NCI-H2227 (cell line): ENCODE data around the gene TMEM145.

Source experiments
- DNase-seq: peaks from one replicate; lab custom pipeline; 2025; ENCODE audit not compliant: unreplicated experiment; lab: John Stamatoyannopoulos, UW

TMEM145 gene

DNA sequence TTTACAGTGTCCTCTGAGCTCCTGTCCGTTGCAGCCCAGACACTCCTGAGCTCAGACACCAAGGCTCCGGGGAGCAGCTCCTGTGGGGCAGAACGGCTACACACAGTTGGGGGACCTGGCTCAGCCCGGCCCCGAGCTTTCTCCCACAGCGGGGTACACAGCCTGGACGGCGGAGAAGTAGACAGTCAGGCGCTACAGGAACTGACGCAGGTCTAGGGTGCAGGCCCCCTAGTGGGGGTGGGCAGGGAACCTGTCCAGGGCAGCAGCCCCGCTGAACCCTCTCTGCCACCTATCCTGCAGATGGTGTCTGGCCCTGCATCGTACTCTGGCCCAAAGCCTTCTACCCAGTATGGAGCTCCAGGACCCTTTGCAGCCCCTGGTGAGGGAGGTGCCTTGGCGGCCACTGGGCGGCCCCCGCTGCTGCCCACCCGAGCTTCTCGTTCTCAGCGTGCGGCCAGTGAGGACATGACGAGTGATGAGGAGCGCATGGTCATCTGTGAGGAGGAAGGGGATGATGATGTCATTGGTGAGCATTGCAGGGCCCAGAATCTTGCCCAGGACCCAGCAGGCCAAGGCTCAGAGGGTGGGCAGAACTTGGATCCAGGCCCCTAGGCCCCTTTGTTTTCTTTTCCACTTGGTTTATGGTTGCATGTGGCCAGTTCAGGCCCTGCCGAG is 24.1 kb upstream of the TMEM145 start:
- no peak for DNase-seq

DNA sequence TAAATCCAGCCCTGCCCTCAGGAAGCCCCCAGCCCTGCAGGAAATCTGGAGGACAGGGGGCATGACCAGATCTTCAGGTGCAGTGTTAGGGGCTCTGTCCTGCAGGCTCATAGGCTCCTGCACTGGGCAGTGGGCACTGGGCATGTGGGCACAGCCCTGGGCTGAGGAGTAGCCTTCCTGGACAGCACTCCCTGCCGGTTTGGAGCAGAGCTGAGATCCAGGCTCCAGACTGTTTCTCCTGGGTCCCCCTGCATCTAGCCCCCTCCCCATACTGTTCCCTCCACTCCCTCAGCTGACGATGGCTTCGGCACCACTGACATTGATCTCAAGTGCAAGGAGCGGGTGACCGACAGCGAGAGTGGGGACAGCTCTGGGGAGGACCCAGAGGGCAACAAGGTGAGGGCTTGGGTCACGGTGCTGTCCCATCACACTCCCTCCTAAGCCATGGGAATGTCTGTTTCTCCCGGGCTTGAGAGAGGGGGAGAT is 23.5 kb upstream of the TMEM145 start:
- DNase-seq, result no peak

DNA sequence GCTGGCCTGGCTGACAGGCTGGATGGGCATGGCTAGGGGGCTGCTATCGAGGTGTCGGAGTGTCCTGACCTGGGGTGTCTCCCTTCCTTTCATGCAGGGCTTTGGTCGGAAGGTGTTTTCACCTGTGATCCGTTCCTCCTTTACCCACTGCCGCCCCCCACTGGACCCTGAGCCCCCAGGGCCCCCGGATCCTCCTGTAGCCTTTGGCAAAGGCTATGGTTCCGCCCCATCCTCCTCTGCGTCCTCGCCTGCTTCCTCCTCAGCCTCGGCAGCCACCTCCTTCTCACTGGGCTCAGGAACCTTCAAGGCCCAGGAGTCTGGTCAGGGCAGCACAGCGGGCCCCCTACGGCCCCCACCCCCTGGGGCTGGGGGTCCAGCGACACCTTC is 23.0 kb upstream of the TMEM145 start:
- no peak for DNase-seq

GRCh38 chr19:42290523-42291434 is 22.3 kb upstream of the TMEM145 start:
- DNase-seq, result peak; percentile 61

- peak; percentile 77 for DNase-seq
These were observed 21.7 kb upstream of the TMEM145 start for GRCh38 chr19:42291435-42291810.

- no peak for DNase-seq
These were observed 20.8 kb upstream of the TMEM145 start for GRCh38 chr19:42292042-42292960.

- DNase-seq, result no peak
These were observed 20.1 kb upstream of the TMEM145 start for GRCh38 chr19:42292963-42293362.

- peak; percentile 75 for DNase-seq
These were observed 19.6 kb upstream of the TMEM145 start for GRCh38 chr19:42293540-42293939.

DNA sequence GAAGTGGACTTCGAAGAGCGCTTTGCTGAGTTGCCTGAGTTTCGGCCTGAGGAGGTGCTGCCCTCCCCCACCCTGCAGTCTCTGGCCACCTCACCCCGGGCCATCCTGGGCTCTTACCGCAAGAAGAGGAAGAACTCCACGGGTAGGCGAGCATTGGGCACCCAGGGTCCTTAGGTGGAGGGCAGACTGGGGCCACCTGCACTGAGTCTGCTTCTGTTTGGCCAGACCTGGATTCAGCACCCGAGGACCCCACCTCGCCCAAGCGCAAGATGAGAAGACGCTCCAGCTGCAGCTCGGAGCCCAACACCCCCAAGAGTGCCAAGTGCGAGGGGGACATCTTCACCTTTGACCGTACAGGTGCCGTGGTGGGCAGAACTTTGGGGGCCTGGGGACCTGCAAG is 19.2 kb upstream of the TMEM145 start:
- no peak for DNase-seq

- no peak for DNase-seq
These were observed 18.5 kb upstream of the TMEM145 start for GRCh38 chr19:42294471-42295137.

GRCh38 chr19:42295342-42295741 is 17.8 kb upstream of the TMEM145 start:
- DNase-seq, result no peak

DNA sequence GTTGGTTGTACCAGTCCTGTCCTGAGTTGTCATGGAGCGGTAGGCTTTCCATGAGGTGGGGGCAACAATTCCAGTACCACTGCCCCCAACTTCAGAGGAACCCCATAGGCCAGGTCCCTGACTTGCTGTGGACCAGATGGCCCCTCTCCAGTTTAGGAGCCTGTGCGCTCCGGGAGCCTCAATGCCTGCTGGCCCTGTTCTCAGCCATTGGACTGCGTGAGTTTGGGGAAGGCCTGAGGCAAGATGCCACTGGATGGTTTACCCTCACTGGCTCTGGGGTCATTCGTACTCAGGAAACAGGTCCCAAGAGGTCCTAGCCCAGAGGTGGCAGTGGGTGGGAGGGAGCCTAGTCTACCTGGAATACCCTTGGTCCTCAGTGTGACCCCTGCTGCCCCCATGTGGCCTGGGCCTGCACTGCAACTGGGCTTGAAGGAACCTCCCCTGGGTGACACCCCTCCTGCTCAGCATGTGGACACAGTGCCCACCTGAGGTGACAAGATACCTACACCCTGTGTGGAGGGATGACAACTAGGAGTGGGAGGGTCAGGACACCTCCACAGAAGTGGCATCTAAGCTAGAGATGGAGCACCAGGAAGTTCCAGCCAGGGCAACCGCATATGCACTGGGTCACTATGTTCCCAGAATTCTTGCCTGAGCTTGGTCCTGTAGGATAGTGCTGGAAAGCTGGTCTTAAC is 17.1 kb upstream of the TMEM145 start:
- peak; percentile 95 for DNase-seq

DNA sequence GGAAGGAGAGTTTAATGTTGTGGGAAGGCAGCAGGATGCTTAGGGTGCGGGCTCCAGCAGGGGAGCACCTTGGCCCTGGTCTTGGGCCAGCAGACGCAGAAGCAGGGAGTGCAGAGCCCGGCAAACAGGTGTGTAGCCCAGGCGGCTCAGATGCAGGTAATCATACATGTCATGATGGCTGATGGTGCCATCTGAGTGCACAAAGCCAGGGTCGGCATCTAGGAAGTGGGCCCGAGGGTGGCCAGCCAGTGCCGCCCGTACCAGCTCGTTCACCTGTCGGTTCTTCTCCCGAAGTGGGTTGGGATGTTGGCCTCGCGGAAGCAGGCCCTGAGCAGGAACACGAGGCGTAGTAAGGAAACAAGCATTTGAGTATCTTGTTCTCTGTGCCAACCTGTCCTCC is 16.1 kb upstream of the TMEM145 start:
- no peak for DNase-seq

GRCh38 chr19:42301646-42302203 is 11.4 kb upstream of the TMEM145 start, which contains the start of gene PRR19:
Gene PRR19, plus strand, starts transcription at chr19:42302132. Its CDS starts 7,453 bp downstream, at chr19:42309585.
- peak; percentile 82 for DNase-seq

DNA sequence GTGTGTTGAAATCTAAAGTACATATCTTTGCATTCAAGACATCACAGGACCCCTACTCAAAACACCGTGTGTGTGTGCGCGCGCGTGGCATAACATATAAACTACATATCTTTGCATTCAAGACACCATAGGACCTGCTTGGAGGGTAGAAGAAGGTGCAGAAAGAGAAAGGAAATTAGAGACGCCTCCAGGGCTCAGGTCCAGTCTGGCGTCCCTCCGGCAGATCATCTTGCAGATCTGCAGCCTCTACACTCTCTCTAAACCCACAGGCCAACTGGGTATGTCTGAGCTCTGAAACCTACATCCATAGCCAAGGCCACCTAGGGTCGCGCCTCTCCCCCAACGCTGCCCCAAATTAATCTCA is 10.0 kb upstream of the TMEM145 start:
- no peak for DNase-seq

- DNase-seq, result no peak
These were observed 9.2 kb upstream of the TMEM145 start for GRCh38 chr19:42303876-42304275.

DNA sequence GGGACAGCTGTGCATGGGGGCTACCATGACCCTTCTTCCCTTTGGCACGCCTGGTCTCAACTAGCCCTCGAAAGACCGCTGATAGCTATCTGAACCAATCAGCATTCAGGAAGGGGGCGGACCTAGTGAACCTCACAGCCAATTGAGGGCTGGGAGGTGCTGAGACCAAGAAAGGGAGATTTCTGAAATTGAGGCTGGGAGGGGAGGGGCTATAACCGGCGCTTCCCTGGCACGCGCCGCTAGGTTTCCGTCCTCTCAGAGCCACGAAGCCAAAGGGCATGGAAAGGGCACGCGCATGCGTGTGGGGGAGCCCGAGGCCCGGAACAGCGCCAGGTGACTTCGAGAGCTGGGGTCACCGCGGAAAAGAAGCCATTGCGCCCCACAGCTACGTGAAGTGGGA is 6.5 kb upstream of the TMEM145 start:
- no peak for DNase-seq

- no peak for DNase-seq
These were observed 3.4 kb upstream of the TMEM145 start for GRCh38 chr19:42309686-42310085.

GRCh38 chr19:42311657-42312056 is 1.5 kb upstream of the TMEM145 start:
- peak; percentile 52 for DNase-seq

DNA sequence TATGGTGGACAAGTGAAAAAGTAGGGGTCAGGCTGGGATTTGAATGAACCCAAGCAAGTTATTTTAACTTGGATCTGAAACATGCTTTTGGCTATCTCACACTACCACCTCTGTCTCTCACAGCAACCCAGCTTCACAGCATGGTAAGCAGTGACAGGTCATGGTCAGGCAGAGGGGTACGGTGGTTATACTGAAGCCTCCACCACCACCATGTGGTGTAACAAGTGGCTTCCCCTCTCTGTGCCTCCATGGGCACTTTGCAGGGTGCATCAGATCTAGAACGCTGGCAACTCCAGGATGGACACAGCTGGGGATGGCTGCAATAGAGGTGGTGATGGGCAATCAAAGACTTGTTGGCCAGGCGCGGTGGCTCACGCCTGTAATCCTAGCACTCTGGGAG is 739 bp upstream of the TMEM145 start:
- DNase-seq, result no peak
